Gastrocnemius medialis (tissue), 4 donors: ENCODE results near the gene GRID1. TPM values are rescaled to one million over a fixed set of nuclear protein-coding genes. Genes with fewer than 3 reads are reported as not detected.

Experiments used
- ATAC-seq, 2 donors: fragments of 150-250 bp; one replicate each; pipeline ENCODE4 v1.9.1; 2016
- DNase-seq, 2 donors: peaks; one replicate each; pipeline ENCODE4 v3.0.0-alpha.2; 2019
- H3K27ac ChIP-seq, 4 donors: fragments of 200-600 bp; sonication (generic); 1 replicate in 1 of 4; 2 replicates in 3 of 4; pipeline ENCODE4 v1.5.1; 2016 to 2018; ENCODE audit warnings: mild to moderate bottlenecking in 2 of 4, moderate library complexity in 1 of 4
- H3K27me3 ChIP-seq, 3 donors: fragments of 200-600 bp; sonication (generic) in 2 of 3; 1 replicate in 1 of 3; 2 replicates in 2 of 3; pipeline versions ENCODE4 v1.5.1 to v1.6.0; 2016 to 2019; ENCODE audit warnings: mild to moderate bottlenecking in 1 of 3, moderate library complexity in 1 of 3
- H3K36me3 ChIP-seq, 2 donors: fragments of 200-600 bp; sonication (generic) in 1 of 2; one replicate each; pipeline ENCODE4 v1.5.1; 2017 to 2018
- H3K4me1 ChIP-seq, 2 donors: fragments of 200-600 bp; sonication (generic) in 1 of 2; one replicate each; pipeline ENCODE4 v1.5.1; 2016 to 2017; ENCODE audit warnings: mild to moderate bottlenecking in 2 of 2
- H3K4me3 ChIP-seq, 4 donors: fragments of 200-600 bp; sonication (generic) in 3 of 4; 1 replicate in 1 of 4; 2 replicates in 3 of 4; pipeline ENCODE4 v1.5.1; 2016 to 2019; ENCODE audit warnings: mild to moderate bottlenecking in 2 of 4
- H3K9me3 ChIP-seq, 3 donors: fragments of 200-600 bp; sonication (generic) in 2 of 3; 1 replicate in 1 of 3; 2 replicates in 2 of 3; pipeline ENCODE4 v1.5.1; 2016 to 2019
- POLR2A ChIP-seq, 2 donors: fragments of 450-650 bp; IDR thresholded peaks; one replicate each; pipeline ENCODE4 v1.6.1; 2017; ENCODE audit warnings: antibody characterized with exemption in 2 of 2, mild to moderate bottlenecking in 2 of 2, moderate library complexity in 2 of 2
- in situ Hi-C, 4 donors: fragments of 200-750 bp; cut with MboI; loops; one replicate each; pipeline versions ENCODE4 v1.15.0 to v1.8.0; 2017; ENCODE audit warnings: low sequenced_read_pairs in 4 of 4
- intact Hi-C: fragments of 100-400 bp; cut with DNase I; formaldehyde crosslinking; loops from one replicate; pipeline ENCODE4 v1.15.1; 2023; ENCODE audit warnings: low total_unique reads
- total RNA-seq, 4 donors: library from RNA; depleted of rRNA; stranded (reverse); fragments of >200 nt; gene quantifications; one replicate each; pipeline versions ENCODE4 v1.1.0 to v1.2.3, GENCODE V29; 2016
- TF ChIP-seq, protein P1 (sequence below), 5 experiments: fragments of 450-650 bp in 3 of 5; fragments of 200-600 bp in 2 of 5; sonication (generic) in 2 of 5; IDR thresholded peaks in 4 of 5; conservative IDR thresholded peaks in 1 of 5; 1 replicate in 4 of 5; 2 replicates in 1 of 5; pipeline ENCODE4 v1.5.1; 2016 to 2019; ENCODE audit warnings: antibody characterized with exemption in 5 of 5, mild to moderate bottlenecking in 3 of 5, moderate library complexity in 3 of 5

Gene GRID1
- total RNA-seq, 4 donors from 2014 or later, result 0.17 to 1.4 (median 0.79) TPM

DNA sequence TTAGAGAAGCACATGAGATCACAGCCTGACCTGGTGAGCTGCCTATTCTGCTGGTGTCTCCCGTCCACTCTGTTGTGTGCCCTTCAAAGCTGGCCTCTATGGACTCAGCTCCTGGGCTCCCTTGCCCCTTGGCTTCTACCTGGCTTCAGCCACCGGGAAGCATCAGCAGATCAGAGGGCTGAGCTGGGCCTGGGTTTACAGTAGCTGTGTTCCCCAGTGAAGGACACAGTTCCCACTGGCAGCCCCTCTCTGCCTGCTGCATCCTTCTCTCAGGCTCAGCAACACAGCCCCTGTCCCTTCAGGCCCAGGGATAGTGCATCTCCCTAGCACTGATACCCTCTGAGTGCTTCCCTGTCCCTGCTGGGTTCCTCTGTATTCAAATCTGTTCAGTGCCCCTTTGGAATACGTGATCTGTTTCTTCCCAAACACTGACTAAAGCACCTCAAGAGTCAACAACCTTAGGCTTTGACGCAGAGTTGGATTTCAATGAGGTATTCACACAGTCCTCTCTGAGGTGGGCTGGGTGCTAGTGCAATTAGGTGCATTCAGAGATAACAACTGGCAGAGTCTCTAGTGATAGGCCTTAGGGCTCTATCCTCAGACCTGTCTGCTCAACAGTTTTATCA lies 109.8 kb downstream of the GRID1 start:
- H3K27me3 ChIP-seq, result no peaks in the 10 kb centered on the region
- intact Hi-C loops, result no loop called here
- in situ Hi-C loops, result no loop called here
- H3K4me3 ChIP-seq, result no peak overlapping the region
- no peaks in the 10 kb centered on the region for H3K36me3 ChIP-seq
- DNase-seq, result no peak
- no peaks in the 10 kb centered on the region for H3K4me1 ChIP-seq
- H3K27ac ChIP-seq, result no peak overlapping the region
- no peak for TF ChIP-seq POLR2A (IDR thresholded peaks at IDR 0.05)
- TF ChIP-seq, protein P1, sequence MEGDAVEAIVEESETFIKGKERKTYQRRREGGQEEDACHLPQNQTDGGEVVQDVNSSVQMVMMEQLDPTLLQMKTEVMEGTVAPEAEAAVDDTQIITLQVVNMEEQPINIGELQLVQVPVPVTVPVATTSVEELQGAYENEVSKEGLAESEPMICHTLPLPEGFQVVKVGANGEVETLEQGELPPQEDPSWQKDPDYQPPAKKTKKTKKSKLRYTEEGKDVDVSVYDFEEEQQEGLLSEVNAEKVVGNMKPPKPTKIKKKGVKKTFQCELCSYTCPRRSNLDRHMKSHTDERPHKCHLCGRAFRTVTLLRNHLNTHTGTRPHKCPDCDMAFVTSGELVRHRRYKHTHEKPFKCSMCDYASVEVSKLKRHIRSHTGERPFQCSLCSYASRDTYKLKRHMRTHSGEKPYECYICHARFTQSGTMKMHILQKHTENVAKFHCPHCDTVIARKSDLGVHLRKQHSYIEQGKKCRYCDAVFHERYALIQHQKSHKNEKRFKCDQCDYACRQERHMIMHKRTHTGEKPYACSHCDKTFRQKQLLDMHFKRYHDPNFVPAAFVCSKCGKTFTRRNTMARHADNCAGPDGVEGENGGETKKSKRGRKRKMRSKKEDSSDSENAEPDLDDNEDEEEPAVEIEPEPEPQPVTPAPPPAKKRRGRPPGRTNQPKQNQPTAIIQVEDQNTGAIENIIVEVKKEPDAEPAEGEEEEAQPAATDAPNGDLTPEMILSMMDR (IDR thresholded peaks at IDR 0.05 in 4 of 5, conservative IDR thresholded peaks at IDR 0.05 in 1 of 5), result no peak
- no peak for ATAC-seq
- H3K9me3 ChIP-seq, result no peaks in the 10 kb centered on the region

- H3K36me3 ChIP-seq, result no peaks in the 10 kb centered on the region
- in situ Hi-C loops (no loop called here), intact Hi-C loops (no loop called here)
- DNase-seq (no peak), ATAC-seq (no peak)
- H3K27me3 ChIP-seq, result no peaks in the 10 kb centered on the region
- TF ChIP-seq POLR2A (IDR thresholded peaks at IDR 0.05), result no peak
- TF ChIP-seq, protein P1 (IDR thresholded peaks at IDR 0.05 in 4 of 5, conservative IDR thresholded peaks at IDR 0.05 in 1 of 5), result no peak
- no peaks in the 10 kb centered on the region for H3K9me3 ChIP-seq
- no peaks in the 10 kb centered on the region for H3K4me1 ChIP-seq
- no peak overlapping the region for H3K4me3 ChIP-seq
- no peak overlapping the region for H3K27ac ChIP-seq
These were observed 111.0 kb downstream of the GRID1 start for GRCh38 chr10:86255405-86256251.

GRCh38 chr10:86254526-86255174 lies 111.9 kb downstream of the GRID1 start:
- Histone ChIP-seq H3K4me1 (no peaks in the 10 kb centered on the region), H3K27ac (no peak overlapping the region), H3K36me3 (no peaks in the 10 kb centered on the region), H3K4me3 (no peak overlapping the region), H3K27me3 (peaks cover 0 to 3% (median 0%) of the 10 kb centered on the region in 3 donors), H3K9me3 (no peaks in the 10 kb centered on the region)
- DNase-seq, result no peak
- intact Hi-C loops (no loop called here), in situ Hi-C loops (no loop called here)
- ATAC-seq, result no peak
- no peak for TF ChIP-seq POLR2A (IDR thresholded peaks at IDR 0.05)
- TF ChIP-seq, protein P1 (IDR thresholded peaks at IDR 0.05 in 4 of 5, conservative IDR thresholded peaks at IDR 0.05 in 1 of 5), result no peak

DNA sequence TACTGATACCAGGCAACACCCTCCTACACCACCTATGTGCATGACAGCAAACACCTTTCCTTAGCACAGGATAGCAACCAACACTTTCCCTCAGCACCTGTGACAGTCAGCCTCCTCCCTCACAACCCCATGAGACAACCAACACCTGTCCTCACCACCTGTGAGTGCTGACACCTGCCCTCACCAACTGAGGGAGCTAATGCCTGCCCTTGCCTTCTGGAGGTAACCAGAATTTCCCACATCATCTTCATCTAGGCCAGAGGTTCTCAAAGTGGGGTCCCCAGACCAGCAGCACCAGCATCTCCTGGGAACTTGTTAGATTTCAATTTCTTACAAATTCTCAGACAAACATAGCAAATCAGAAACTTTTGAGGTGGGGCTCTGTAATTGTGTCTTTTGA lies 112.5 kb downstream of the GRID1 start:
- peaks cover 0 to 3% (median 0%) of the 10 kb centered on the region in 3 donors for H3K27me3 ChIP-seq
- H3K36me3 ChIP-seq, result no peaks in the 10 kb centered on the region
- intact Hi-C loops (no loop called here), in situ Hi-C loops (no loop called here)
- no peak for TF ChIP-seq POLR2A (IDR thresholded peaks at IDR 0.05)
- TF ChIP-seq, protein P1 (IDR thresholded peaks at IDR 0.05 in 4 of 5, conservative IDR thresholded peaks at IDR 0.05 in 1 of 5), result no peak
- no peak overlapping the region for H3K4me3 ChIP-seq
- no peak overlapping the region for H3K27ac ChIP-seq
- H3K9me3 ChIP-seq, result no peaks in the 10 kb centered on the region
- DNase-seq, result no peak
- ATAC-seq, result no peak
- no peaks in the 10 kb centered on the region for H3K4me1 ChIP-seq
